NOMO-1 treated with dmso at 0.1 percent for 144 hours (cell line): ENCODE data around the gene ULBP1.
"Not testable (repeated sequence)": the region's sequence is repeated elsewhere in the genome, so short reads cannot be mapped to it uniquely, and the experiment has no call there.

Source experiments
- DNase-seq: peaks from one replicate; lab custom pipeline; 2025; ENCODE audit not compliant: unreplicated experiment; lab: John Stamatoyannopoulos, UW

The ULBP1 gene

DNA sequence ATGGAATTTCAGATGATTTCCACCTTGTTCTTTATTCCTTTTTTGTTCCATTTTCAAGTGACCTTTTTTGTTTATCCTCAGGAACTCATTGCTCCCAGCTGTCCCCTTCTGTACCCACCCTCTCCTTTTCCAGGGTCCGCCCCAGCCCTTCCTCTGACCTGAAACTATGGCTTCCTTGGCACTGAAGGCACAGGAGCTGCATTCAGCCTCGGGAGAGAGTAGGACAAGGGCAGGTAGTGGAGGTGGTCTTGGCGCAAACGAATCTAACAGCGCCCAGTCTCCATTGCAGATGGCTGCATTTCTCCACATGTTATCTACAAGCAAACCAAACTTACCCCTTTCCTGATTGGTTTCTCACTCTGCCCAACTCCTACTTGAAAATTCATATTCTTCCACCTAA lies 30.7 kb upstream of the ULBP1 start:
- DNase-seq: no peak

DNA sequence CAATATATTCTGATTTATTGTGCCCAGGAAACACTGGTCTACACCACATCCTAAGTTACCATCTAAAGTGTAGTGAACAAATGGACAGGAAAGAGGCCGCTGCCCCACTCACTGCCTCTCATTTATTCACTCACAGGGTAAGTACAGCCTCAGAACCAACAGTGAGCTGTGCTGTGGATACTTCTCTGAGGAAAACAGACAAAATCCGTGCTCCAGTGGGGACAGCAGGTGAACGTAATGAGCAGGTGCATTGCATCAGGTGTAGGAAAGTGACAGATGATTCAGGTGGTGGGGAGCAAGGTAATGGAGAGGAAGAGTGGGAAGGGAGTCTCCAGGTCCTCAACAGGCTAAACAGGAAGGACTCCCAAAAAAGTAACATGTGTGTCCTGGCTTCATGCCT lies 30.3 kb upstream of the ULBP1 start:
- DNase-seq: no peak

DNA sequence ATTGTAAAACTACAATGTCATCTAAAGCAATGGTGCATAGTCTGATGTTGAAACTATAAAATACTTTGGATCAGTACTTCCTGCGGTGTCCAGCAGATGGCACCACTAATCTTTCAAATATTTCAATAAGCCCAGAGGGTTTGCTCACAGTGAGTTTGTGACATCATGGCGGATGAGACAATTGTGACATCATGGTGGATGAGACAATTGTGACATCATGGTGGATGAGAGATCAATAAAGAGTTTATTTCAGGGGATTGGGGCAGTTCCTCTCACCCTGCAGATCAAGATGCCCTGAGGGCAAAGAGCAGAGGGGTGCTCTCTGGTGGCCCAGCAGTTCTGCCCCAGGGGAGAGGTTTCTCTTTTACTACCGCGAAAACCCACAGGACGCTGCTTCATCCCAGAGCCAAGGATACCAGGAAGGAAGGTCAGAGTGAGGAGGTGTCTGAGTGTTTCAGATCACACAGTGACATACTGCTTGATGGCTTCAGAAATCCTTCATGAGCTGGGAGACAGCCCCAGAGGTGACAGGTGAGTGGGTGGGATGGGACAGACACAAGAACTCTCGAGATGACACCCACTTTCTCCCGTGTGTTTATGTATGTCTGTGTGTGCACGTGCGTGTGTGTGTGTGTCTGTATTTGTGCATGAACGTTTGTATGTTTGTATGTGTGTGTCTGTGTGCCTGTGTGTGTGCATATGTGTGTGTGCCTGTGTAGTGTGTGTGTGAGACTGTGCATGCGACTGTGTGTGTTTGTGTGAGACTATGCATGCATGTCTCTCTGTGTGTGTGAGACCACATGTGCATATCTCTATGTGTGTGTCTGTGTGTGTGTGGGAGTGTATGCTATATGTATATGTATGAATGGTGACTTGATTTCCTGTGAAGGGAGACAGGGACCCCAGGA lies 29.2 kb upstream of the ULBP1 start:
- peak; percentile 11 for DNase-seq

- no peak for DNase-seq
Observed at GRCh38 chr6:149935246-149935645, 28.5 kb upstream of the ULBP1 start.

DNA sequence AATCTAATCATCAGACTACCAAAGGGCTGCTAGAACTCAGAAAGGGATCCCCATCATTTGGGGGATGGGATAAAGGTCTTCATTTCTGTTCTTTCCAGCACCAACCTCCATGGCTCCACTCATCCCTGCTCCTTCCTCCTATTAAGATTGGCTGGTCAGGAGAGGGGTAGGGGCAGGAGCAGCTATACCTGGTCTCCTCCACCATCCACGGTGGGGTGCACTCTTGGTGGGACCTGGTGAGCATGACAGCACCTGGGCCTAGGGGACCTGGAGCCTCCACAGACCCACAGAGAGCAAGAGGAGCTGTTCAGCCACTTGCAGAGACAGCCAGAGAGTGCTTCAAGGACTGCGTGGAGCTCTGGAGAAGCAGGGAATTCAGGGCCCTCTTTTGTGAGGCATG lies 28.1 kb upstream of the ULBP1 start:
- DNase-seq: no peak

GRCh38 chr6:149936743-149937142 lies 27.0 kb upstream of the ULBP1 start:
- DNase-seq: no peak

DNA sequence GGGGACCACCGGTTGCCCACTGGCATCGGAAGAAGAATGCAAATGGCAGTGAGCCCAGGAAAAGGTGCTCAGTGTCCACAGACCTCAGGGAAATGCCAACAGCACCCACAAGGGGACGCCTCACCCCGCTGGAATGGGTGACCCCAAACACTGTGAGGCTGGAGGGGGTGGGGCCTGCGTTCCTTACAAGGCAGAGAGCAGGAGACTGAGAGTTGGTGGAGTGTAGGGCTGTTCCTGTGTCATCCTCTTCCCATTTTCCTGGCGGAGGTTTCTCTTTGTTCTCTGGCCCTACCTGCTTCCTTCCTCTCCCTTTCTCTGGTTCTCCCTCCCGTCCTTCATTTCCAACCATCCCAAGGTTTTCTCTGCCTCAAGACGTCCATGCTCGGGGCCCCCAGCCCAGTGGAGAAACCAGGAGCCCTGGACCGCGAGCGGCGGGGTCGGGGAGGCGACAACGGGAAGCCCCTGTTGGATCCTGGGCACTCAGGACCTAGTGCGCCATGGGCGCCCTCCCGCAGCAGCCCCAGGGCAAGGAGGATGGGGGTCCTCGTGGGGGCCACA lies 25.7 kb upstream of the ULBP1 start:
- not testable (repeated sequence) for DNase-seq

GRCh38 chr6:149938571-149939355 lies 25.0 kb upstream of the ULBP1 start:
- DNase-seq: no peak

GRCh38 chr6:149939356-149939648 lies 24.4 kb upstream of the ULBP1 start:
- no peak for DNase-seq

DNA sequence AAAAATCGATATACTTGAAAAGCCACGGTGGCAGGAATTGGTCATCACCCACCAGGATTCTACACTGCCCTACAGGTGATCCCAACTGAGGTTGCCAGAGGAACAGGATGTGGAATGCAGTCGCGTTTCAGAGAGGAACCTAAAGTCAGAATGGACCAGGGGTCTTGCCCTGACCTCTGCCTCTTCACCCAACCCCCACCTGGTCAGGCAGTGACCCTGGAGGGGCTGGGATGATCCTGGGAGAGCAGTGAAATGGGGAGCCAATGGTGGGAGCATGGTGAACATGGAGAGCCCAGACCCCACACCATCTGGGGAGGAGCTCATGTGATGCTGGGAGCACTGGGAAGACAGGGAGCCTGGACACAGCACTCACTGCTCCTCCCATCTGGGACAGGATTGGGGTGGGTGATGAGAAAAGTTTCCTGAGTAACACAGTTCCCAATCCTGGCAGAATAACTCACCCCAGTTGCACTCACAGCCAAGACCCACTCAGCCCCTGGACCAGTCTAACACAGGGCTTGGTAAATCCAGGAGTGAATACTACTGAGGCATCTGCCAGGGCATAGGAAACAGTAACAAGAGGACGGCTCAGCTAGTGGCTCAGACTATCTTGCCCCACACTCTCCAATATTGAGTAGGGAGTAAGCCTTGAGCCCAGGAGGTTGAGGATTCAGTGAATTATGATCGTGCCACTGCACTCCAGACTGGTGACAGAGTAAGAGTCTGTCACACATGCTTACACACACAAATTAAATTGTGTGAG lies 23.7 kb upstream of the ULBP1 start:
- DNase-seq: no peak

DNA sequence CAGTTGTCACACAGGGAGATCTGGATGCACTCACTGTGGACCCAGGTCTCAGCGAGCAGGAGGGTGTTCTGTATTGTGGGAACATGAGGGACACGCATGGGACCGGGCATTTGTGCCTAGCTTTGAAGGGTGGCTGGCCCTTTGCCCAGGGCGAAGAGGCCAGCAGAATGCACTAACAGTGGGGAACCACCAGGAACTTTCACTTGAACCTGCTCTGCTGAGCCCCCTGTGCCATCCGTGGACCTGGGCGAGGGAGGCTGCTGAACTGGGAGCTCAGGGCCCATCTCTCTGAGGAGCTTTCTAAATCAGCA lies 23.1 kb upstream of the ULBP1 start:
- no peak for DNase-seq

DNA sequence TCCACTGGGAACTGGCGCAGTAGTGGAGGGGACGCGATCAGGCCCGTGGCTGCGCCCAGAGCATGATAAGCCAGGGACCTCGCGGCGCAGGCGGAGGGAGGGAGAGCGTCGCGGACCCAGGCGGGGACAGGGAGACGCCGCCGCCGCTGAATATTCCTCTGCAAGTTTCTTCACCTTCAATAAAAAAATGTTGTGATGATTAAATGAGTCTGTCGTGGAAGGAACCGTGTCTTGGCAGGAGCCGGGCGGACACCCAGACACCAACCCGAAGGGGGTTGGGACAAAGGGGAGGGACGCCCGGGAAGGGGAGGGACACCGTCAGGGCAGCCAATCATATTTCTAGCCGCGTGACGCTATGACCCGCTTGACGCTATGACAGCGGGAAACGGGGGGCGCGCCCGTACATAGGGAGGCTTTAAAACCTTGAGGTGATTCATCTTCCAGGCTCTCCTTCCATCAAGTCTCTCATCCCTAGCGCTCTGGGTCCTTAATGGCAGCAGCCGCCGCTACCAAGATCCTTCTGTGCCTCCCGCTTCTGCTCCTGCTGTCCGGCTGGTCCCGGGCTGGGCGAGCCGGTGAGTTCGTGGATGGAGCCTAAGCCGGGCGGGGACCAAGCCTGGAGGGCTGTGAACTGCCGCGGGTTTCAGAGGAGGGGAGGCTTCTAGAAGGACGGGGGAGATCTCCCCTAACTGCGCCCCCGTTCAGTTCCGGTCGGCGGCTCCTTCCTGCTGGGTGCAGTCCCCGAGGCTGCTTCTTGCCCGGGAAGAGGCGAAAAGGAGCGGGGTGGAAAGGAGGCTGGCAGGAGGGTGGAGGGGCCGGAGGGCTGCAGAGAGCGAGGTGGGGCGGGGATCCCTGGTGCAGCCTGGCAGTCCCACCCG lies 21.9 kb upstream of the ULBP1 start, which contains the start of gene ULBP2:
TSS of gene ULBP2 (plus strand) at position 432 of the 878 bp plus-strand sequence. CDS start at position 491, 59 bp downstream.
- DNase-seq: peak; percentile 80

GRCh38 chr6:149942461-149942829 lies 21.3 kb upstream of the ULBP1 start:
- DNase-seq: no peak

GRCh38 chr6:149943321-149943720 lies 20.4 kb upstream of the ULBP1 start:
- not testable (repeated sequence) for DNase-seq

DNA sequence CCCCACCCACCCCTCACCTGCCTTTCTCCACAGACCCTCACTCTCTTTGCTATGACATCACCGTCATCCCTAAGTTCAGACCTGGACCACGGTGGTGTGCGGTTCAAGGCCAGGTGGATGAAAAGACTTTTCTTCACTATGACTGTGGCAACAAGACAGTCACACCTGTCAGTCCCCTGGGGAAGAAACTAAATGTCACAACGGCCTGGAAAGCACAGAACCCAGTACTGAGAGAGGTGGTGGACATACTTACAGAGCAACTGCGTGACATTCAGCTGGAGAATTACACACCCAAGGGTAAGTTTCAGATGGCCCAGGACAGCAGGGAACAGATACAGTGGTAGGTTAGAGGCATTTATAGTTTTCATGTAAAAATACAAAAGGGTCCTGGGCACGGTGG lies 18.5 kb upstream of the ULBP1 start:
- DNase-seq: not testable (repeated sequence)

DNA sequence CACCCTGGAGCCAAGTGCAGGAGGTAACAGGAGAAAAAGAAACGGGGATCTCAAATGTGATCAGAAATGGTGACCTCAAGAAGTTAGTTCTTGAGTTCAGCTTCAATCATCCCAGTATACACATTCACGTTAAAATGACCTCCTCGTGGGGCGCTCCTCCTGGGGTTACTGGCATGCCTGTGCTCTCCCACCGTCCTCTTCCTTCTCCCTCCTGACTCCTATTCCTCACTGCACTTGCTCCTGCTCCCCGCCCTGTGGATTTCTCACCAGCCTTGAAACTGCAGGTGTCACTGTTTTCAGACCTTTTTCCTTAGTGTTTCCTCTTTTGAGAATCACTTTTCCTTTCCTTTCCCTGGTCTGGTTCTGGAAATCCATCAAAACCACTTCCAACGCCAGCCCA lies 17.1 kb upstream of the ULBP1 start:
- not testable (repeated sequence) for DNase-seq

DNA sequence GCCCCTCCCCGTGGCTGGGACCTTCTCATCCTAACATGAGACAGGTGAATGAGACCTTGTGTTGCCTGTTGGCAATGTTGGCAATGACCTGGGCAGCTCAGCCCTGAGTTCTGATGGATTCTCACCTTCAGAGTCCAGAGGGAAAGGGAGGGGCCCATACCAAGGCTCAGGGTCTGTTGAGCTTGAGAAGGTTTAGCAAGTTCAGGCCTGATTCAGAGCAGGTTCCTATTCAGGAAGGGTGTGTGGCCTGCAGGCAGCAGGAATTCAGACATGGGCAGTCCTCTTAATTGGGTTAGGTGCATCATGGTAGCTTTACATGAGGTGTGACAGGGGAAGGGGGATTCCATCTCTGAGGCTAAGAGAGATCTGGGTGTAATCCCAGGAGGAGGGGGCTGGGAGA lies 16.2 kb upstream of the ULBP1 start:
- not testable (repeated sequence) for DNase-seq

DNA sequence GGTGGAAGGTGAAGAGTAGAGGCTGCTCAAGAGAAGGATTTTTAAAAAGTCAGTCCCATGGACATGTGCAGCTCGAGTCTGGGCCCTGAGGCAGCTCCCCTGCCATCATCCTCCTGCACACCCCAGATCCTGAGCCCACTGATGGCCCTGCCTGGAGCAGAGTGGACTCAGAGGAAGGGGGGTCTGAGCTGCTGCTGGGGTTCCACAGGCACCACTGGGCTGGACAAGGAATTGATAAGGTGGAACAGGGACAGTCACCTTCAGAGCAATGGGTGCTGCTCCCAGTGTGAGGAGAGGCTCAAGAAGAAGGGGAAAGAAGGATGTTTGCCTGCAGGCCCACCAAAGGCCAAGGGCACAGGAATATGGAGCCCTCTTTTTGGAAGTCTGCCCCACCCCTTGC lies 15.7 kb upstream of the ULBP1 start:
- no peak for DNase-seq

GRCh38 chr6:149948616-149949015 lies 15.1 kb upstream of the ULBP1 start:
- DNase-seq: no peak

DNA sequence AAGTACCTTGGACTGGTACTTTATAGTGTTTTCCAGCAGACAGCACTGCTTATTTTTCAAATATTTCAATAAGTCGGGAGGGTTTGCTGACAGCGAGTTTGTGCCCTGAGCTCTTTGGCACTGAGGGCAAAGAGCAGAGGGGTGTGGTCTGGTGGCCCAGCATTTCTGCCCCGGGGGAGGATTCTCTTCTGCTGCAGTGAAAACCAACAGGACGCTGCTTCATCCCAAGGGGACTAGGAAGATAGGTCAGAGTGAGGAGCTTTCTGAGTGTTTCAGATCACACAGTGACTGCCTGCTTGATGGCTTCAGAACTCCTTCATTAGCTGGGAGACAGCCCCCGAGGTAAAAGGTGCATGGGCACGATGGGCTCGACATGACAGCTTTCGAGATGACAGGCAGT lies 13.3 kb upstream of the ULBP1 start:
- DNase-seq: no peak
